ENCODE measurements around the gene MAP3K20.

DNA sequence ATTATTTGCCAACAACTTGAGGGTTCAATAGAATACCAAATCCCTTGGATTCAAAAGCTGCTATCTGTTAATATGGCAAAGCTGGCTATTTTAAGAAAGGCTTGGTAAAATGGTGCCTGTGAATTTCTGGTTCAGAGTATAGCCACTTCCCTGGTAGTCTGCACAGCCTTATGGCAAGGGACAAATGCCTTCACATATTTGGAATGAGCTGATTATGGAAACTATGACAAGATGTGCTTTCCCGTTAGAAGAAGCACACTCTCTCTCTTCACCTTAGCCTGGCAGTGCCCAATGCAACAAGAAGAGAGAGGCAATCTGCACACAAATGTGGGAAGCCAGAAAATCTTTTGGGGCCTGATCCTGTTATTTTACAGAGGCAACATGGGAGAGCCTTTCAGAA, 47.5 kb upstream of the MAP3K20 start:
- TF ChIP-seq POLR2AphosphoS5 (IDR thresholded peaks at IDR 0.05; ENCODE audit: low read depth, low read length) (no peak), TAF1 (IDR thresholded peaks at IDR 0.05; ENCODE audit: borderline replicate concordance, low read depth, low read length) (no peak)
